HG02885 (cell line): Measurements from ENCODE around the gene AEBP1.

ENCODE experiments used
- ATAC-seq: cut with Tn5 transposase; IDR thresholded peaks from one replicate; pipeline ENCODE4 v1.9.1; 2021; ENCODE audit warnings: mild to moderate bottlenecking; ENCODE audit not compliant: unreplicated experiment, poor library complexity

Gene AEBP1

DNA sequence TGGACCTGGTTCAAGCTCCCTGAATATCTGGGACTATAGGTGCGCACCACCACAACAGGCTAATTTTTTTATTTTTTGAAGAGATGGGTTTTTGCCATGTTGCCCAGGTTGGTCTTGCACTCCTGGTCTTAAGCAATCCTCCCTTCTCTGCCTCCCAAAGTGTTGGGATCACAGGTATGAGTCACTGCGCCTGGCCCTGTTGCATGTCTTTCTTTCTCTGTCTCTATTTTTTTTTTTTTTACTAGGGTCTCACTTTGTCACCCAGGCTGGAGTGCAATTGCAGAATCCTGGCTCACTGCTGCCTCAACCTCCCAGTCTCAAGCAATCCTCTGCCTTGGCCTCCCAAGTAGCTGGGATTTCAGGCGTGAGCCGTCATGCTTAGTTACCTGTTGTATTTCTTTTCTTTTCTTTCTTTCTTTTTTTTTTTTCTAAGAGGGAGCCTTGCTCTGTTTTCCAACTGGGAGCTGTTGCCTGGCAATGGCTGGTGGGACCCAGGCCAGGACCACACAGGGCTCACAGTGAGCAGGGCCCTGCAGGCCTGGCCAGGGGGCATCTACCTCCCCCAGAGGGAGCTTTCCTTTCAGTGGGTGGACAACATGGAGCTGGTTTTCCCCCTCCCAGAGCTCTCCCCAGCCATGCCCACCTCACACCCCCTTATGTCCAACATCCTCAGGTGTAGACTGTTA, 30.9 kb downstream of the AEBP1 start:
- ATAC-seq = no peak

DNA sequence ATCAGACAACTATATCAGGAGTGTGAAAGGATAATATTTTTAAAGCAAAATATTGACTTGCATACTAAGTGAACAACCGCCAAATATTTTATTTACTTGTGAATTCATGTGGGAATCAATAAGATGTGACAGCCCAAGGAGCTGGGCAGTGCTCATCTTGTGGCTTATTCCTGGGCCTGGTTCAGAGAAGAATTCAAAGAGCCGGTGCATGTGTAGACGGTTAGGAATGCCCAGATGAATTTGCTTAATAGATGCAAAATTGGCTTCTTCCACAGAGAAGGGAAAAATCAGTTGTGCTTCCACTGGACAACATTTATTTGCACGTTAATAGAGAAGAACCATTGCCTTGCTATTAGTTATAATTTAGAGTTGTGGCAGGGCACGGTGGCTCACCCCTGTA, 32.6 kb downstream of the AEBP1 start:
- no peak for ATAC-seq

DNA sequence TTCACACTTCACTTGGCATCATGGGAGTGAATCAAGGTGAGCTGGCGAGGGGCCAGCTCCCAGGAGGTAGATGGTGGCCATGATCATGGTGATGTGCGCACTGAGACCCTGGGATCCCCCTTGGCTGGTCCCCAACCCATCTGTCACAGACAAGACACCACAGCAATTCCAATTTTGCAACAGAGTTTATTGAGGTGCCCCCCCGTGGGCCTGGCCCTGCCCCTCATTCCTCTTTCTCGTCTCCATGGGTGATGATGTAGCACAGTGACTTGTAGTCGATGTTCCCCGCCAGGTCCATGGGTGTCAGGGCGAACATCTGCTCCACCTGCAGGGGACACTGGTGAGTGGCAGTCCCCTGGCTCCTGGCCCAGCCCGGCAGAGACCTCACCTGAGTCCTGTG, 34.6 kb downstream of the AEBP1 start:
- ATAC-seq = no peak

DNA sequence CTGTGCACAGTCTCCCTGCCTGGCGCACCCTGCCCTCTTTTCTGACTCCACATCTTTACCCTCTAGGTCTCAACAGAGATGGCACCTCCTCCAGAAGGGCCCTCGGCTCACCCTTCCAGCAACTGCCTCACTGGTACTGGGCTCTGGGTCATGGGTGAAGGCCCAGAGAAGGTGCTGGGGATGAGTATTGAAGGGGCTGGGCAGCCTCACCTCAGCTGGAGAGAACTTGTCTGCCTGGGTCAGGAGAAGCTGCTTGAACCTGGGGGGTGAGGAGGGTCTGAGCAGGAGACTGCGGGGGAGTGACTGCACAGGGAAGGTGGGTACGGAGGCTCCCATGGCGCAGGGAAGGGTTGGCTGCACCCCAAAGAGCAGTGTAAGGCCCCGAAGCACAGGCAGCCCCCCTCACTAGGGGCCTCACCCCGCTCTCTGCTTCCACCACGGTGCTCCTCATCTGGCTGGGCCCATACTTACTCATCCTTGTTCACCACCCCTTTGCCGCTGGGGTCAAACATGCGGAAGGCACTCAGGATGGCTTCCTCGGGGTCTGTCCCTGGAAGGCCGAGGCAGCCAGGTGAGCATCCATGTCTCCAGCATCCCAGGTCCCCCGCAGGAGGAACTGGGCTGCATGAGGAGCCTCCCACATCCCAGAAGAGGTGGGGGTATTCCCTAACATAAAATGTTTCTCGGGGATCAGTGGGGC, 35.3 kb downstream of the AEBP1 start:
- ATAC-seq = no peak

DNA sequence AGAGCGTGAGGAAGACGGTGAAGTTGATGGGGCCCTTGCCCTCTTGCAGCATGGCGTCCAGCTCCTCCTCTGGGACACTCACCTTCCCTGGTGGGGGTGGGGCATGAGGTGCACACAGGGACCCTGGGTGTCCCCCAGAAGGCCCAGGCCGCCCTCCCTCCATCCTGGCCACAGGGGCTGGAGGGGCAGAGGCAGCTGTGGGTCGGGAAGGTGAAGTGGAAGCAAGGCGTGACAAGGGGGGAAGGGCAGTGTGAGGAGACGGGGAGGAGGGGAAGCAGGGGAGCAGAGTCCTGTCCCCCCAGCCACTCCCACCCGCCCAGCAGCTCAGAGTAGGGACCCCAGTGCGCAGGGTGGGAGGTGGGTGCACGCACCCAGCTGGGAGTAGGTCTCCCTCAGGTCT, 36.2 kb downstream of the AEBP1 start:
- no peak for ATAC-seq

DNA sequence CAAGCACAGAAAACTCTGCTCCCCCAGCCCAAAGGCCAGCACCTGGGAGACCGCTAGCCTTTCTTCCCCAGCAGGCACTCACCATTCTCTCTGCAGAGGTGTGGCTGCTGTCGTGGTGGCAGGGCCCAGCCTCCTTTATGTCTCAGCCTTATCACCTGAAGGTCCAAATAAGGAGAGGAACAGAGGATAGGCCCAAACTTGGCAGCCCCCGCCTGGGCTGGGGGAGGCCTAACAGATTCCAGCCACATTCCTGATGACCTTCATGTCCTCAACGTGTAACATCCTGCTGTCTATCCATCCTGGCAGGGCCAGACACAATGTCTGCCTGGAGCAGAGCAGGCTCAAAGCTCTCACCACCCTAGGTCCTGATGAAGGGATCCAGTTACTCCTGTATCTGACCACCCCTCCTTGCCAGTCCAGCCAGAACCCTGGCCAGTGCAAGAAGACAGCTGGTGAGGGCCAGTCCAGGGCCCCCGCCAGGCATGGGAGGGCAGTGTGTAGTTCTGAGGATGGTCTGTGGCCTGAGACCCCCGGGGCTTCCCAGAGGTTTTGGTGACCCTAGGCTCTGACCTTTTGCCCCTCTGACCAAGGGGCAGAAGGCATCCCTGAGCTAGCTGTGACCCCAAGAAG, 37.2 kb downstream of the AEBP1 start, which contains the start of gene MYL7:
Gene MYL7, minus strand, starts transcription at position 112 of the 630 bp plus-strand sequence. Its CDS starts 27 bp downstream, at position 85.
- ATAC-seq = no peak

DNA sequence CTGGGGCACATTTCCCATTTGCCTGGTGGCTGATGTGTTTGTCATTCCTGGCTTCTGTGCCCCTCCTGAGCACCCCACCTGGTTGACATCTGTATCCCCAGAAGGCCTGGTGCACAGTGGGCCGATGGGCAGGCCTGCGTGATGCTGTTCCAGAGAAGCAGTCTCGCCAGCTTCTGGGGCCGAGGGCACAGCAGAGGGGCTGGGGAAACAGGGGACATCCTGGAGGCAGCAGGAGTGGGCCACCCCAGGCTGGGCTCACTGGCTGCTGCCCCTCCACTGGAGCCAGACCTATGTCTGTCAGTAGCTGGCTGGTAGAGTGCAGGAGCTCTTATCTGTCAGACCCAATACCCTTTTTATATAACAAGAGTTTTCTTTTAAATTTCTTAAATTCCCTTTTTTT, 37.9 kb downstream of the AEBP1 start:
- no peak for ATAC-seq

DNA sequence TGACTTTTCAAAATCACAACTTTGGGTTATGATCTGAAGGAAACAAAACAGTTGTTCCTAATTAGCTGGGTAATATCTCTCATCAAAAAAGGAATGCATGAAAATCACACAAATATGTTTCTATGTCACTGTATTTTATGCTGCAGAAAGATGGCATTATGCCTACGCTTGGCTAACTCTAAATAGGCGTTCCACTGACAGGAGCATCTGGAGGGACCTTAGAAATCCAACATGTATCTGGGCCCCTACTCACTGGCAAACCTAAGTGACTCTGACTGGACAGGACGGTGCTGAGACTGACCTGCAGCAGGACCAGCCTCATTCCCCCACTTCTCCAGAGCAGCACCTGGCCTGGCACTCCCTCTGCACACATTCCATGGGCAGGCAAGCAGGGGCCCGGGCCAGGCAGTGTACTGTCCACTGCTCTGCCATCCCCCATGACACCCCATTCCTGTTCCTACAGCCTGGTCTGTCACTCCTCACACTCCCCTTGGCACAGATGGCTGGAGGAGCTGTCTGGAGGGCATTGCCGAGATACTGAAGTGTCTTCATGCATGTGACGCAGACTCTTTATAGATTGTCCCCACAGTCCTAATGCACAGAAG, 39.6 kb downstream of the AEBP1 start:
- ATAC-seq = no peak

DNA sequence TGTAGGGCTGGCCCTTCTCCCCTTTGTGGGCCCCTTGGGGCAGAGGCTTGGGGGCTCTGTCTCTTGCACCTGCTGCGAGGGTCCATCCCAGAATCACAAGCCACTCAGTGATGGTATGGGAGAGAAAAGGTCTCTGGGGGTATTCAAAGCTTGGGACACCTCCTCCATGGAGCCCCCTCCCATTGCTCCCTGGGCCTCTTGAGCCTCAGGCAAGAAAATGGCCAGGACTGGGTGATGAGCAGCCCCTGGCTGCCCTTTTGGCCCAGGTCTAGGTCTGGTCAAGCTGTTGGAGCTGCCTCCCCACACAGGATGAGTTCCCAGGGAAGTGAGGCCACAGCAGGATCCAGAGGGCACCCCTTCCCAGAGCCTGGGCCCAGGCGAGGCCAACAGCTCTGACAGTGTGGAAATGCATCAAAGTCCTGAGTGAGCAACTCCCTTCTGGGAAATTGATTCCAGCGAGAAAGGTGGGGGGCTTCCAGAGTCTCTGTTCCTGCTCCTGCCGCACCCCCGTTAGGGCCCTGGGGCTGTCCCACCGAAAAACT, 40.4 kb downstream of the AEBP1 start:
- ATAC-seq = no peak

DNA sequence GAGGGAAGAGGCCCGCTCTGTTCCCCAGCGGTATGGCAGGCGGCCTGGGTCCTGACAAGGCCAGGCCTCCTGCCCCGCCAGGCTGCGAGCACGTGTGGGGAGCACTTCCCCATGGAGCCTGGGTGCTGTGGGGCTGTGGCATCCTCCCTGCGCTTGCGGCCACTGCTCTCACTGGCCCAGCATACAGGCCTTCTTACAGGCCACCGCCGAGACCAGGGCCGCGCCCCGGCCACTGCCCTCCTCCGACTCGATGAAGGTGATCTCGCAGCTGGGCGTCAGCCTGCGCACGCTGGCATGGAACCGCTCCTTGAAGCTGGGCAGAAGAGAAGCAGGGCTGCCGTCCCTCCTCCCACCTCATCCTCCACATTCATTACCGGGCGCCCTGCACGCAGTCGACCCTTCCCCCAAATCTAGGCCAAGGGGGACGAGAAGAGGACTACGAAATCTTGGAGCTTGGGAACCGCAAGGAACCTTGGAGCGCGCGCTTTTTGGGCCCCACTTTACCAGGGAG, 40.9 kb downstream of the AEBP1 start:
- no peak for ATAC-seq

DNA sequence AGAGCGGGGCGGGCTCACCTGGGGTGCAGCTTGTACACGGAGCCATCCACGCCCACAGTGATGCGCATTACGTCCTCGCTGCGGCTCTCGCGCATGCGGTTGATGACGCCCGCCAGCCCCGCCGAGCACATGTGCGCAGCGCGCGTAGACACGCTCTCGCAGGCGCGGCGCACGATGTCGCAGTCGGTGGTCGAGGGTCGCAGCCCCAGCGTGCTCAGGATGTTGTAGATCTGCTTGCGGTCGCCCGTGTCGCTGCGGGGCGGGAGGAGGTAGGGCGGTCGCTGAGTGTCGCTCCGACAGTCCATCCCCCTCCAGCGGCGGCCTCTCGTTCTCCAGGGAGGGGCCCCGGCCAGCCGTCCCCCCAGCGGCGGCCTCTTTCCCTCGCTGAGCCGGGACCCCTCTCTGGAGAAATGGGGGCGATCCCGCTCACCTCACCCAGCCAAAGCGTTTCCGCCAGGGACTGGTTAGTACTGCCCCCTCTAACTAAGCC, 41.4 kb downstream of the AEBP1 start:
- no peak for ATAC-seq

DNA sequence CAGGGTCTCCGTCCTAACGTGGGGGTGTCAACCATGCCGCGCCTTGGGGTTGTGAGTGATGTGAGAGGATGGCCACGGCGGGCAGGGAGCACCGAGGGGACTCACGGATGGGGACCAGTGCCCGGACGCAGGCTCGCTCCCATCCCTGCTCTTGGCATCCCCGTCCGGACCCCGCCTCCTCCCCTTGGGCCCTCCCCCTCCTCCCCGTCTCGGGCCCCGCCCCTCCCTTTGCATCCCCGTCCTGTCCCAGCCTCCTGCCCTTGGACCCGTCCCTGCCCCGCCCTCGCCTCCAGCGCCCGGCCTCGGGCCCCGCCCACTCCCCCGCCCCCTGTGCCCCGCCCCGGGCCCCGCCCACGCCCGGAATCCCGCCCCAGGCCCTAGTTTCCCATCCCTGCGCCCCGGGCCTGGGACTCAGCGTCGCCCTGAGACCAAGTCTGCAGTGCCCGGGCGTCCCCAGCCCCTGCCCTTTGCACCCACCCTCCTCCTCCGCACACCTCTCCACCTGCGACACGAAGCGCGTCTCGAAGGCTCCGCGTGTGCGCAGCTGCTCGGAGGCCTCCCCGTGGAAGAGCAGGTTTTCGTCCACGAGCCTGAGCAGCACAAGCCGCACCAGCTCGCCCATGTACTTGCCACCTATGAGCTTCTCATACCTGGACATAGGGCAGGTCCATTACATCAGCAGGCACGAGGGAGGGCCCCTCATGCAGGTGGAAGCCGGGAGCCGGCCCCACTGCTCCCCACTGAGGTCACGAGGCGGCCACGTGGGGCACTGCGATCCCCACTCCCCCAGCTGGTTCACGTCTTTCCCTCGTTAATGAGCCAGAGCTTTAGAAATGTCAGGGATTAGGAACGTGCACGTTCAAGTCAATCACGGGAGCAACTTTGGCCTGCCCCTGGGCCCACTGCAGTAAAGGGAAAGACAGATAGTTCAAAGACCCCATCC, 42.1 kb downstream of the AEBP1 start:
- no peak for ATAC-seq

DNA sequence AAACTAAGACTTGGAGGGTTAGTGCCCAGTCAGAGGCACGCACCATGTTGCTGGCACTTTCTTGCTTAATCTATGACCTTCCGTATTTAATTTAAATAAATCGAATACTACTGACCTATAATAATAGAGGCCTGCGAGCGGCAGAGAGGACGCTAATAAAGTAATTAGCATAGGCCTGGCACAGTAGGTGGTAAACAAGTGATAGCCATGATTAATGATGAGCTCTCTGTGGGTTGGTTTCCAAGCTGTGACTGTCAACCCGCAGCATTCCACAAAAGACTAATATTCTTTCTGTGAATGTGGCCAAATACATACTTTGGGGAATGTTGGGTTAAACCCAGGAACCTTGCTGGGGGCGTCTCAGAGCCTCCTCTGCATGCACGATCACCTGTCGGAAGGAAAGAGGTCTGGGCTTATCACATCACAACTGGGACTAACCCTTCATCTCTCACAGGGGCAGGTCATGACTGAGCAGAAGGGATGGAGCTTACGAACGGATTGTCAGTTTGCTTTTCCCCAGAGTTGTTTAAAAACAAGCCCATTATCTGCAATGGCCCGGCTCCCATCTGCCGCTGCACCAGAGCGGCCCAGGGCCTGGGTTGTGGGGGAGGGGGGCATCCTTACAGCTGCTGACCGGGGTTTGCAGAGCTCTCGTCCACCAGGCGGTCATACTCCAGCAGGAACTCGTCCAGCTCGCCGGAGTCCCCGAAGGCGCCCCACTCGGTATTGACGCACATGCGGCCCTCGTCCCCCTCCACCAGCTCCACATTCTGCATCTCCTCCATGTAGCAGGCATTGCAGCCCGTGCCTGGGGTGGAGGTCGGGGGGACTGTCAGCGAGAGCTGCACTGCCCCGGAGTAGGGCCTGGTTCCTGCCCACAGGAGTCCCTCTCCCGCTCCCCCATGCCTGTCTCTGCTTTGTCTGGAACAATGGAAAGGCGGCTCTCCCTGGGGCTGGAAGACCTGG, 43.2 kb downstream of the AEBP1 start:
- no peak for ATAC-seq

DNA sequence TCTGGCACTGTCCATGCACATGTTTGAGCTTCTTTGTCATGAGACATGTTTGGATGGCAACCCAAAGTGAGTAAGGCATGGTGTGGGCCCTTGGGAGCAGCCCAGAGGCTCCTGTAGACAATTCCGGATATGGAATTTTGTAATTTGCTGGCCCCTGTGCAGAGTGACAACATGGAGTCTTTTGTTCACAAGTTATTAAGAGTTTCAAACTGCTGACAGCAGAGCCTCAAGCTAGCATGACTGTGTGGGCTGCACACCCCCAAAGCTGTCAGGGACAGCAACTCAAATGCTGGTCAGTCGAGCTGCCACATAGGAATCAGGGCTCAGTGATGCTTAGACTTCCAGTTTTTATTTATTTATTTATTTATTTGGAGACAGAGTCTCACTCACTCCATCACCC, 44.0 kb downstream of the AEBP1 start:
- ATAC-seq = no peak

DNA sequence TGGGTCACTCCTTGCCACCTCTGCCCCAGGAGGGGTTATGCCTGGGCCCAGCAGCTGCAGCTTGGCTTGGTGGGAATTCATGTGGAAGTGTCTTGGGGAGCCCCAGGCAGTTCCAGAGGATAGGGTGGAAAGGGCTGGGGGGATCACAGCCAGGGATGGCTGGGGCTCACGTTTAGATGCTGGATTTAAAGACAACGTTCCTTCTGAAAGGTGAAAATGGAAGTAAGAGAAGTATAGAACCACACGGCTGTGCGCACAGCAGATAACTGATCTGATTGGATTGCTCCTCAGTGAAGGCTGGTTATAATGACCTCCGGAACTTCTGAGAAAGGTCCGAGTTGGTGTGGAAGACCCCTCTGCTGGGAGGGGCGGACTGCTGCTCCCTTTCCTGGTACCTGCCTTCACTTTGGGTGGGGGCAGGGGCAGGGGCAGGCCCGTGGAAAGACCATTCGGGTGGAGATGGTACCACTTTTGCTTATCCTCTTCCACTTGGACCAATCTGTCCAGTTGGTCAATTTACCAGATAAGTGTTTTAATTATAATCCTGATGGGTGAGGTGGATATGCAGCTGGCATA, 44.9 kb downstream of the AEBP1 start:
- ATAC-seq = no peak

DNA sequence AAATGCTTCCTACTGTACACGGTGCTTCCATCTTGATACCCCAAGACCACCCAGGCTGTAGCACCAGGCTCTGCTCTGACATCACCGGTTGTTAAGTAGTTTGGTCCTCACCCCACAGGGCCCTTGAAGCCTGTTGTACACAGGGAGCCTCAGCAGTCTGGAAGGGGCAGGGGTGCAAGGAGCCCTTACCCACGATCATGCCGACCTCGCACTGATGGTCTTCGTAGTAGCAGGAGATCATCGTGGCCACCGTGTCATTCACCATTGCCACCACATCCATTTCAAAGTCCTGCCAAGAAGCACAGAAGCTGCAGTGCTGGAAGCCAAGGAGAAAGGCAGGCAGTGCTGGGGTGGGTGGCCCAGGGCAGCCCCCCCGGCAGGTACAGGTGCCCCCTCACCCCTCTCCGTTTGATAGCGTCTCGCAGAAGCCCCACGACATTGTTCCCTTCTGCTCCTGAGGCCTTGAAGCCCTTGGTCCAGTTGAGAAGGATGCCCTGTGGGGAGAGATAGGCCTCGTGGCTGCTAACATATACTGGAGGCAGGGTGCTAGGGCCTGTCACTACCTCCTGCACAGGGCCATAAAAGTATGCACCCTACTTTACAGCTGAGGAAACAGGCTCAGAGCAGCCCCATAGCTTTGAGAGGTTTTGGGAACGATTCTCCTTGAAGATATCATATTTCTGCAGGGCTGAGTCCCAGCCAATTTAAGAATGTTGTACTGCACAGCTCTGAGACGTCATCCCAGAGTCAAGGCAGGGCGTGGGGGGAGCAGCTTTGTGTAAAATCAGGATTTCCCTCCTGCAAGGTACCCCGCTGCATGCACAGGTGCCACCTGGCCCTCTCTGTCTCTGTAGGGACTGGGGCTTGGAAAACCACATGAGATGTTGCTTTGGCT, 45.7 kb downstream of the AEBP1 start:
- no peak for ATAC-seq

DNA sequence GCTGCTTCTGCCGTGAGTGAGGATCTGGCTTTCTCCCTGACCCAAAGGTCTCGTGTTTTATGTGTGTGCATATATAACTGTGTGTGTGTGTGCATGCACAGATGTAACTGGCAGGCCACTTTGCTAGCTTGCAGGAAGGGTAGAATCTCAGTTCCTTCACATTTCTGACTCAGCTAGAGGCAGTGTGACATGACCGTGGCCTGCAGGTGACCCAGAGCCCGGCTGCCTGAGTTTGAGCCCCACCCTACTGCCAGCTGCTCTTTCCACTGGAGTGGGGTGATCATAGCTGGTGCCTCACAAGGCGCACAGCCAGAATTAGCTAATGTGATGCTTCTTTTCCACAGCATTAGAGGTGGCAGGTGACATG, 46.3 kb downstream of the AEBP1 start:
- ATAC-seq = no peak
